ENCODE results near the gene TOGARAM2.
"Not testable (repeated sequence)": the region's sequence is repeated elsewhere in the genome, so short reads cannot be mapped to it uniquely, and the experiment has no call there.

The TOGARAM2 gene

DNA sequence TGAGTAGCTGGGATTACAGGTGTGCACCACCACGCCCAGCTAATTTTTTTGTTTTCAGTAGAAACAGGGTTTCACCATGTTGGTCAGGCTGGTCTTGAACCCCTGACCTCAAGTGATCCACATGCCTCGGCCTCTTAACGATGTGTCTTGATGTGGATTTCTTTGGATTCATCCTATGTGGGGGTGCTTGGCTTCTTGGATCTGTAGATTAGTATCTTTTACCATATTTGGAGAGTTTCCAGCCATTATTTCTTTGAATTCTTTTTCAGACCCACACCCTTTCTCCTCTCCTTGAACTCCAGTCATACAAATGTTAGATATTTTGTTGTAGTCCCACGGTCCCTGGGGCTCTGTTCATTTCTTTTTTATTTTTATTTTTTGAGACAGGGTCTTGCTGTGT, 6.8 kb upstream of the TOGARAM2 start:
- no peak for DNase-seq
- in situ Hi-C loops (cut with MboI; ENCODE audit: low pct_unique_long_range_greater_than_20kb, low sequenced_read_pairs) = no loop called here

DNA sequence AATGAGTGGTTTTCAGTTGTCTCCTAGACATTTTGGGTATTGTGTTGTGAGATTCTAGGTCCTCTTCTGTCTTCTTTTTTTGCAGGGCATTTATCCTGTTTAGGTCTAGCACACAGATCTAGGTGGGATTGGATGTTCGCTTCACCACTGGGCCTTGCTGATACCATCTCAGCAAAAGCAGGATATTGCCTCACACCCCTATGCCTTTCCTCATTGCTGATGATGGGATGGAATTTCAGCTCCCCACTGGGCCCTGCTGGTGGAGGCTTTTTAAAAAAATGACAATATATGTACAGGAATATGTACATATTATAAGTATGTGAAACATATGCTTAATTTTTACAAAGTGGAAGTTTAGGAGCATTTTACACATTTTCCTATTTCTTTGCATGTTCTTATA, 5.4 kb upstream of the TOGARAM2 start:
- in situ Hi-C loops (cut with MboI; ENCODE audit: low pct_unique_long_range_greater_than_20kb, low sequenced_read_pairs) = no loop called here
- no peak for DNase-seq

DNA sequence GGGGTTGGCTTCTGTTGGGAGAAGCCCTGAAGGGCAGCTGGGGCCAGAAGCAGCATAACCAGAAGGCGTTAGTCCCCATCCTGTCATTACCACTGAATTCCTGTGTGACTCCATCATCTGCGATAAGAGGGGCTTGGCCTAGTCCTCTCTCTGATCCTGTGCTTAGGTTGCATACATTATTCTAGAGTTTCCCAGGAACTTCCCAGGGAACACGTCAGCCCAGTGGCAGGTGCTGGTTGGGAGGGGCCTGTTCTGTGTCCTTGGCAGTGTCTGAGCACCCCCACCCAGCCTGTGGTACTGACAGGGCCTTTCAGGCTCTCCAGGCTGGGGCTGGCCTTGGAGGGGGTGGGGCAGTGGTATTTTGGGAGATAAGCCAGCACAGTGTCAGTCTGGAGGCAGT, 4.5 kb upstream of the TOGARAM2 start:
- no peak for DNase-seq
- in situ Hi-C loops (cut with MboI; ENCODE audit: low pct_unique_long_range_greater_than_20kb, low sequenced_read_pairs) = no loop called here

DNA sequence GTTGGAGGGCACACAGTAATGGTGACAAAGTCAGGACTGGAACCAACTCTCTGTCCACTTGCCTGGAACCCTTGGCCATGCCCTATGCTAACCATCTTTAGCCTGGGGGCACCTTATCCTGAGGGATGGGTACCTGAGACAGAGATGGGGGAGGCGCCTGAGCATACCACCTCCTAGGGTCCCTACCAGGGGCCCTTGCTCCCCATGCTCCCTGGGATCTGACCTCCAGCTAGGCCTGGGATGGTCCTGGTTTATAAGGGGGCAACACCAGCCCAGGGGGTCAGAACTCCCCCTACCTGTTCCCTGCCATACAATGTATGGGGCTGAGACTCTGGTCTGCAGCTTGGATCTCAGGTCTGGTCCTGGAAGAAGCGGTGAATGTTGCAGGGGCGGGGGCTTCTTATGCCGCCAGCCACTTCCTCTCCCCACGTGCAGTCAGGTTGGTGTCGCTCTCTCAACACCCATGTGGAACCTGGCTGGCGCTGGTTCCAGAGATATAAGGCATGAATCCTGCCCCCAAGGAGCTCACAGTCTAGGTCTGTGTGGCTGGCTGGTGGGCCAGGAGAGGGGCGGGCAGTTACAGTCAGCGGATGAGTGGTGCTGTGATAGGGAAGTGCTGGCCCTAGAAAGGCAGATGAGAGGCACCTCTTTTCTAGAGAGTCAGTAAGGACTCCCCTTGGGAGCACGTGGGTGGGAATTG, 3.8 kb upstream of the TOGARAM2 start:
- in situ Hi-C loops (cut with MboI; ENCODE audit: low pct_unique_long_range_greater_than_20kb, low sequenced_read_pairs) = no loop called here
- no peak for DNase-seq

DNA sequence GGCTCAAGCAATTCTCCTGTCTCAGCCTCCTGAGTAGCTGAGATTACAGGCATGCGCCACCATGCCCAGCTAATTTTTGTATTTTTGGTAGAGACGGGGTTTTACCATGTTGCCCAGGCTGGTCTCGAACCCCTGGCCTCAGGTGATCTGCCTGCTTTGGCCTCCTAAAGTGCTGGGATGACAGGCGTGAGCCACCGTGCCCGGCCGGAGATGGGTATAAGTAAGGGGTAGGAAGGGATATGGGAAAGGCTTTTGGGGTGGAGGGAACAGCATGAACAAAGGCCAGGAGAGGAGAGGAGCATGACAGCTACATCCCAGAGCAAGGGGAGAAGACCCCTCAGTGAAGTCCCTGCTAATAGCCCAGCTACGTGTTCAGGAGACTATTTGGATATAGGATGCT, 3.1 kb upstream of the TOGARAM2 start:
- in situ Hi-C loops (cut with MboI; ENCODE audit: low pct_unique_long_range_greater_than_20kb, low sequenced_read_pairs); DNase-seq: not testable (repeated sequence)

DNA sequence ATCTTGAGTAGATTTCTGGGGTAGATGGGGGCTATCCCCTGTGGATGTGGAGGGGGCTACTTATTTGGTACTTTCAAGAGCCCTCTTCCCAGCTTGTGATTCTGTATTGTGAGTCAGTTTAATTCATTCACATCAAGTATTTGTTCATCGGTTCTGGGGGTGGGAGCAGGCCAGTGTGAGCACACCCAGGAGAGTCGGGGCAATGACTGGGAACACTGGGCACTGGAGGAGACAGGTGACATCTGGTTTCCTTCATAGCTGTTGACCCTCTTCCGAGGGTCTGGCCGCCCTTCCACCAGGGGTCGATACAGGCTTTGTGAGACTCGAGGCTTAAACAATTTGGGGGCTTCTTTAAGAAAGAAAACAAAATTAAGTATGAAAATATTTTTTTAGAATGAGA, 2.5 kb upstream of the TOGARAM2 start:
- DNase-seq = no peak
- in situ Hi-C loops (cut with MboI; ENCODE audit: low pct_unique_long_range_greater_than_20kb, low sequenced_read_pairs) = no loop called here

DNA sequence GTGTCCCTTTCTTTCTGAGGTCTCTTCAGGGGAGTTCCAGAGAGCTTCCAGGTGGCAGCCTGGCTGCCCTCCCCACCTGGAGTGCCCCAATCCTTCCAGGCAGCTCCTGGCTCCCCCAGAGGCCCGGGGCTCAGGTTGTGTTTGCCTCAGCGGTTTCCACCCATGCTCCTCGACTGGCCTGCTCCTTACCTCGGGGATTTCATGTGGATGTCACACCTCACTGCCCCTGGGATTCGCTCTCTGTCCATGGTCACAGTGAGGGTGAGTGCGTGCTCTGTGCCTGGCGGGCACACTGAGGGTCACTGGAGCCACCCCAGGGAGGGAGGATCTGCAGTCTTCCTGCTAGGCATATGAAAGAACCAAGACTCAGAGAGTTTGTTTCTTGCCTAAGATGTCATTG, 2.1 kb upstream of the TOGARAM2 start:
- in situ Hi-C loops (cut with MboI; ENCODE audit: low pct_unique_long_range_greater_than_20kb, low sequenced_read_pairs) = no loop called here

DNA sequence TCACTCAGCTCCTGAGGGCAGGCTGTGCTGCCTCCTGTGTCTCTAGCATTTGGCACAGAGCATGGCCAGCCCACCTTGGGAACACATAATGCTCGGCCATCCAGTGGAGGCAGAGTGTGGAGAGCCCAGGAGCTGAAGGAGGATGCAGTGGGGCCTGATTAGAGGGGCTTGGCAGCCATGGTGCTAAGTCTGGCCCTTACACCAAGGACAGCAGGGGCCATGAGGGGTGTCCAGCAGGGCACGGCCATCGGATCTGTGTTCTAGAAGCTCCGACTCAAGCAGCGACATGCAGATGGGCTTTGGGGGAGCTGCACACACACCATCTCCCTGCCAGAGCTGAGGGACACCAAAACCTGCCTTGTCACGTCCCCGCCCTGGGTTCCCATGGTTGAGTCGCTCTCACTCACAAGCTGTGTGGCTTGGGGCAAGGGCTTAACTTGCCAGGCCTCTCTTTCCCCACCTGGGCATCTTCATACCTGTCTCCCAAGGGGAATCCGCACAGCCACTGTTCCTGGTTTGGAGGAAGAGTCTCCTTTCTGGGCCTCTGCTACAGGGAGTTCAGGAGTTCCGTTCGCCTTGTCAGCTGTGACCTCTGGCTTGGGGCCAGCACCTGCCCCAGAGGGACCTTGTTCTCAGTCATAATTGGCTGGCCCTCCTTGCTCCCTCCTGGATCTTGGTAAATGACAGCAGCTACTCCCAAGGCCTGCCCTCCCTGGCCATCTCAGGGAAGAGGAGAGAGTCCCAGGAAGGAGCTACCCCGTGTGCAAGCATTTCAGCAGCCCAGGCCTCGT, 1.3 kb upstream of the TOGARAM2 start:
- no peak for DNase-seq
- in situ Hi-C loops (cut with MboI; ENCODE audit: low pct_unique_long_range_greater_than_20kb, low sequenced_read_pairs) = no loop called here

More for the DNA sequence above, 2.1 kb upstream of the TOGARAM2 start:
- no peak for DNase-seq

DNA sequence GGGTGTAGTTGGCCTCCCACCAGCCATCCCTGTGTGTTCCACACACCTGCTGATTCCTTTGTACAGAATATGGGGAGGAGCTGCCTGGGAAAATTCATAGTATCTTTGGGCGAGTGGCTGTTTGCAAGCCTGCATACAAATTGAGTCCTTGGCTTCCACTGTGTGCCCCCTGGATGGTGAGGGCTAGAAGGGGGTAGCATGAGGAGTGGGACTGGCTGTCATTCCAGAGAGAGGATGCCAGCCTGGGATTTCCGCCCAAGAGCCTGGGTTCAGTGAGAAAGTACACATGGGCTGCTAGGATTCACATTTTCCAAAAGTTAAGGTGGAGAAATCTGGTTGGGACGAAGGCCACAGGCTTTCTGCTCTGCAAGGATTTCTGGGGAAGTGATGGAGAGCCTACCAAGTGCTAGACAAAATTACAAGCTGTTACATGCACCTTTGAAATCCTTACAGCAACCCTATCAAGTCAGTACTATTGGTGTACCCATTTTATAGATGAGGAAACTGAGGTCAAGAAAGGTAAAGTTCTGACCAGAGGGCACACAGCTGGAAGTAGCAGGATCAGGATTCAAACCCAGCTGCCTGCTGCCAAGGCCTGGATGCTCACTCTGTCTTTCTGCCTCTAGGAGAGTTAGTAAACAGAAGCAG, 606 bp upstream of the TOGARAM2 start:
- in situ Hi-C loops (cut with MboI; ENCODE audit: low pct_unique_long_range_greater_than_20kb, low sequenced_read_pairs) = no loop called here
- no peak for DNase-seq

DNA sequence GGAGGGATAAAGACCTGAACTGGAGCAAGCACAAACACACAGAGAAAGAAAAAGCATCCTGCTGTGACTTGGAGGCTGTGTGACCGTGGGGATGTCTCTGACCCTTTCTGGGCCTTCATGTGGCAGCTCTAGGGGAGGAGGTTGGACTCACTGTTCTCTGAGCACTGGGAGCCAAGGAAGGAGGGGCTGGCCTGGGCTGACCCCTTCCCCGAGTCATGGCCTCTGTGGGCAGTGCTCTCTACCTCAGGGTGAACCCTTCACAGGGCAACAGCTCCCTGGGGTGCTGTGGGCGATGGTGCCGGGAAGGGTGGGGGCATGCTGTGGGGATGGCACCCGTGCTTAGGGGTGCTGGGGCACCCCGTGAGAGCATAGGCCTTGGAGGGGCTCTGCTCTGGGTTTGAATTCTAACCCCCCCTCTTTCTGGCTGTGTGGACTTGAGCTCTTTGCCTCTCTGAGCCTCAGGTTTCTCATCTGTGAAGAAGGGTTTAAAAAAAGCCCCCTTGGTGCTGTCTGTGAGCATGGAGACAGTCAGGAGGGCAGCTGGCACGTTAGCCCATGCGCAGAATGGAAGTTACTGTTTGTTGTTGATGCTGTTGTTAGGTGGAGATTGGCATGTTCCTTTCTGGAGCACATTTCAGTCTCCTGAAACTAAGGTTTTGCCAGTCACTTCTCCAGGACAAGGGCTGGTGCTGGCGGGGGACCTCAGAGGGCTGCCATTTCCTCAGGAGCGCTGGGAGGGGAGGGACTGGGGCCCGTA, 700 bp downstream of the TOGARAM2 start:
- in situ Hi-C loops (cut with MboI; ENCODE audit: low pct_unique_long_range_greater_than_20kb, low sequenced_read_pairs) = no loop called here
- no peak for DNase-seq

DNA sequence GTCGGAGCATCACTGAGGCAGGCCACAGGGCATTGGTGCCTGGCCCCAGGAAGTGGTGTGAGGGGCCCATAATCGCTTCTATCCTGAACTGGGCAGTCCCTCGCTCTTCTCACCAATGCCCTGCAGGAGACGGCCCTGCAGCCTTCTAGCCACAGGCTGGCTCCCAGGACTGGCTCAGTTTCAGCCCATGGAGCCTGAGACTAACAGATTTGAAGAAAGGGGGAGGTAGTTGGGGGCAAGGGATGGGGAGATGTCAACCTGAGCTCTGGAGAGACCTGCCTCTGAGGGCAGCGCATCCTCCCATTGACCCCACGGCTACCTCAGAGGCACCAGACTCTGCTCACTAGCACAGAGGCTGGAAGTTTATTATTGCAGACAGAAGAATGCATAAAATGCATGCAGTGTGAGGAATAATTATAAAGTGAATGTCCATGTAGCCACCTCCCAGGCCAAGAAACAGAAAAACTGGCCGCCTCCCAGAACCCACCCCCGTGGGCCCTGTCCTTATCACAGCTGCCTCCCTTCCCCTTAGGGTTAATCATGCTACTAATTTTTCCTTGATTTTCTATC, 1.4 kb downstream of the TOGARAM2 start:
- DNase-seq = no peak
- in situ Hi-C loops (cut with MboI; ENCODE audit: low pct_unique_long_range_greater_than_20kb, low sequenced_read_pairs) = no loop called here

DNA sequence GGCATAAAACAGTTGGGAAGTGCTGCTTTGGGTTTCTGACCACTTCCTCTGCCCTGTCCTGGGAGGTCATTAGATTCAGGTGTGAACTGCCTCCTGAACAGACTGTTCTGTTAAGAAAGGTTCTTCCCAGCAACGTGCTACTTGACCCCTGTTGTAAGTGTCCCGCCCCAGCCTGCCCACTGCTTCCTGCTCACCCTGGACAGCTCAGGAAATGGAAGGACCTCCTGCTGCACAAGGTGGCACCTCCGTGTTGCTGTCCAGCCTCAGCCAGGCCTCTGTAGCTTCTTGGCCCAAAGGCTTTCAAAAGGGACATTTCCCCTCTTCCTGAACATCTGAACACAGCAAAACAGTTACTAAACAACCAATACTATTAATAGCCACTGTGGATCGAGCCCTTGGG, 5.3 kb downstream of the TOGARAM2 start:
- in situ Hi-C loops (cut with MboI; ENCODE audit: low pct_unique_long_range_greater_than_20kb, low sequenced_read_pairs) = no loop called here
- DNase-seq = no peak

DNA sequence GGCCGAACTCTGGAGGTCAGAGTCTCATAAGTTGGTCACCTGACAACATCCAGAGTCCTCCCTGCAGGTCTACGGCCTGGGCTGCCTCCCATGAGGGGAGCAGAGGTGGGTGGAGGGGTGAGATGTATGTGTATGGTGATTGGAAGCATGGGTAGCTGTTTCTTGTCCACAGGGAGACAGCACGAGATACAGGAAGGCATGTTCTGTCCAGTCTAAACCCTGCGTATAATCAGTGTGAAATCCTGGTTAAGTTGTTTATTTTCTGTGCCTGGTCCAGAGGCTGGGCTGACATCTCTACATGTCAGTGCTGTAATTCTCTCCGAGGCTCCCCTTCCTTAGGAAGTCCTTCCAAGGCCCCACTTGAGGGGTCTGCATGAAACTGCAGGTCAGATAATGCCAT, 8.9 kb downstream of the TOGARAM2 start:
- no peak for DNase-seq
- in situ Hi-C loops (cut with MboI; ENCODE audit: low pct_unique_long_range_greater_than_20kb, low sequenced_read_pairs) = no loop called here

DNA sequence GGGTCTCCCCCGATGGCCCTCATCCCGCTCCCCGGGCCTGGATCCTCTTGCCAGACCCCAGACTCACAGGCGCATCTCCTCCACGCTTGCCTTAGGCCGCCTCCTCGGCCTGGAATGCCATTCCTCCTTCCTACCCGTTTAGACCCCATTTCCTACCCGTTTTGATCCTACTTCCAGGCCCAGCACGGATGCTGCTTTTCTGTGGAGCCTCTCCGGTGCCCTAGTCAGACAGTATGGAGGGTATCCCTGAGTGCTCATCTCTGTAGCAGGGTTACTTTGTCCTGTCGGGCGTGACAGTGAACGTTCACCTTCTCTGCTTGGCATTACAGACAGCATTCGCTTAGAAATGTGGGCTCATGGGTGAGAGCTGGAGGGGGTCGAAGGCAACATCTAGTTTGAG, 9.3 kb downstream of the TOGARAM2 start:
- no peak for DNase-seq
- in situ Hi-C loops (cut with MboI; ENCODE audit: low pct_unique_long_range_greater_than_20kb, low sequenced_read_pairs) = no loop called here

DNA sequence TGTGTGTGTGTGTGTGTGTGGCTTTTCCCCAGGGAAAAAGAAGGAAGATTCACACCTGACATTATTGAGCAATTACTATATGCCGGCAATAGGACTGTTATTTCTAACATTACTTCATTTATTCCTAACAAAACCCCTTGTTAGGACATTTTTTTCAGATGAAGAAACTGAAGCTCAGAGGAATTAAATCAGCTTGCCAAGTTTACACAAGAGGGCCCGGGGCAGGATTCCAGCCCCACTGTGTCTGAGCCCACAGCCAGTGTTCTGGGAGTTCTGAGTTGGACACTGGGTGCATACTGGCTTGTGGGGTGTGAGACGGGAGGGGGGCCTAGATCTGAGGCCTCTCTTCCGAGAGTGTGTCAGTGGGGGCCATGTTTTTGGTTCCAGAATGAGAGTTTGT, 9.9 kb downstream of the TOGARAM2 start:
- DNase-seq = no peak
- in situ Hi-C loops (cut with MboI; ENCODE audit: low pct_unique_long_range_greater_than_20kb, low sequenced_read_pairs) = no loop called here

DNA sequence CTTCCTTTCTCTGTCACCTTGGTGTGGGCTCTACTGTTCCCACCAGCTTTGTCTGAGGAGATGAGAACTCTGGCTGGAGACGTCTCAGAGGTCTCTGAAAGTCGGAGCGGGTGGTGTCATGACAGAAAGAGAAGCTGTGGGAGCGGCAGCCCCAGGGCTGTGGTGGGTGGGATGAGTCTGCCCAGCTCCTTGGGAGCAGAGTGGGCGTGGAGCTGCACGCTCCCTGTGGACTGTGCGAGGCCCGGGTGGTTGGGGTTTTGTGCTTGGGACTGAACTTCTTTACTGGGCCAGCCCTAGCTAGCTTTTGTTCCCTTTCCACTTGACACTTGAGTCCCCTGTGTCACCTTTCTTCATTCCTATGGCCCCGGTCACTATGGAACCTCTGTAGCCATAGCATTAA, 10.4 kb downstream of the TOGARAM2 start:
- in situ Hi-C loops (cut with MboI; ENCODE audit: low pct_unique_long_range_greater_than_20kb, low sequenced_read_pairs) = no loop called here
- no peak for DNase-seq

DNA sequence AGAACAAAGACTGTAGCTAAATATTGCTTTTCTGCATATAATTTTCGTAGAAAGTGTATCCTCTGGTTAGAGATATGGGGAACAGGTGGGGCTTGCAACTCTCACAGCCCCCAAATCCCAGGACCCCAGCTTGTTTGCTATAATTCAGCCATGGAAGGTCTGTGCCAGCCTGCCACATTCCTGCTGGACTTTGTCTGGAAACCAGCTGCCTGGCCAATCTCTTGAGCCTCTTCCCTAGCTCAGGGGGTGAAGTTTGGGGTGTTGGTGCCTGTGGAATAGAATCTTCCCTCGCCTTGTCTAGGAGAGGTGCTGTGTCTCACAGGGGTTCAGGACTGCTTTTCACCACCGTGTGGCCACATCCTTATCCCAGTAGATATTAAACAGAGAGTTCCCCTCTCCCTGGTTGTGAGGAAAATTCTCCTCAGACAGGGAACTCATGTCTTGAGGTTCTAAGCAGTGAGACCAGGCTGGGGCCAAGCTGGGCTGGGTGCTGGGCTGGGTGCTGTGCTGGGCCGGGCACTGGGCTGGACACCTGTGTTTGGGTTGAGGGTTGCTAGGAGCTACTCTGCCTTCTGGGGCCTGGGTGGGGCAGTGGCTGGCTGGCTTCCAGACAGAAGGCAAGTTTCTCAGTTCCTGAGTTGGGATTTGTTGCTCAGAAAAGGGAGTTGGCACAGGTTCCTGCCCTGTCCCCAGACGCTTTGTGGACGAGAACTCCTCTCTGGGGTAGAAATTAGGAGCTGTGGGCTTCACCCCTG, 12.3 kb downstream of the TOGARAM2 start:
- DNase-seq = no peak
- in situ Hi-C loops (cut with MboI; ENCODE audit: low pct_unique_long_range_greater_than_20kb, low sequenced_read_pairs) = no loop called here

DNA sequence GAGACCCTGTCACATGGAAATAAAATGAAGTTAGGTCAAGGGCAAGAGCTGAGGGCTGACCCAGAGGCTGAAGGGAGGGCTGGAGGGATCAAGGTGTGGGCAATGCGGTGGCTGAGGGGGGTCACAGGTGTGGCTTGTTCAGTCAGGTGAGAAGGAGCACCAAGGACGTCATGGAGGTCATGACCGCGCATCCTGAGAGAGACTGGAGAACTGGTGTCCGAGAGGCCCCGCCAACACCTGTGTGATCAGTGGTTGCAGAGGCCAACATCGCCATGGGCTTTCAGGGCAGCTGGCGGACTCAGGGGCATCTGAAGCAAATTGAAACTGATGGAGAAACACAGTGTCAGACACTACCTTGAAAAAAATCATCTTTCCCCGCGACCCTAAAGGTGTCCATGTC, 13.0 kb downstream of the TOGARAM2 start:
- DNase-seq = no peak
- in situ Hi-C loops (cut with MboI; ENCODE audit: low pct_unique_long_range_greater_than_20kb, low sequenced_read_pairs) = no loop called here

DNA sequence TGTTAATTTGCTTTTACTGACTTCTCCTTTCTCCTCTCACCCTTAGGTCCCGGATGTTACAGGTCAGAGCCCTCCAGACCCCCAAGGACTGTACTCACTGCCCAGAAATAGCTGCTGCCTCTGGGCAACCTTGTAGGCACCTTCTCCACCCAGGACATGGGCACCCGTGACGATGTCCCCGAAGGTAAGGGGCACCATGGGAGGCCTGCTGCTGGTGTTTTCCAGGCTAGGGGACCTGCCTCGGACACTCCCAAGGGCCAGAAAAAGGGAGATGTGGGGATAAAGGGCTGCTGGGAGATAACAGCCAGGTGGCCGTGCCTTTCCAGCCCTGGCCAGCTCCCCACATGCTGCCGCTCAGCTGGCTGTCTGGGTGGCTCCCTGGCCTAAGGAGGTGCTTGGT, 13.6 kb downstream of the TOGARAM2 start:
- in situ Hi-C loops (cut with MboI; ENCODE audit: low pct_unique_long_range_greater_than_20kb, low sequenced_read_pairs) = no loop called here
- DNase-seq = no peak
